ENCODE results near the gene ADGRD2. TPM values are rescaled to one million over a fixed set of nuclear protein-coding genes. Genes with fewer than 3 reads are reported as not detected.

Gene ADGRD2
- total and polyA plus RNA-seq, 2 of the 13 experiments (the other 11 are each of a cell fraction or from before 2014, with no cell fraction given), result not detected

GRCh38 chr9:124510650-124511425 lies 60.6 kb downstream of the ADGRD2 start (continued):
- no peak for TF ChIP-seq PRDM10 (CRISPR knock-in tag; IDR thresholded peaks at IDR 0.05; ENCODE audit: low read depth)
- no peak; the same call in 1 of the 2 replicates for TF ChIP-seq MED13 (CRISPR knock-in tag; IDR thresholded peaks at IDR 0.05)
- peak; percentile 86; the same call in 1 of the 2 replicates for TF ChIP-seq KDM1A (CRISPR knock-in tag; IDR thresholded peaks at IDR 0.05)
- 0 out of 2 replicates have a peak, but pooled peaks have one; percentile 18 for TF ChIP-seq FUBP1 (CRISPR knock-in tag; IDR thresholded peaks at IDR 0.05; ENCODE audit: borderline replicate concordance)
- no peak for TF ChIP-seq ZBTB10 (CRISPR knock-in tag; IDR thresholded peaks at IDR 0.05; ENCODE audit: borderline replicate concordance)
- TF ChIP-seq ZNF232 (CRISPR knock-in tag; IDR thresholded peaks at IDR 0.05; ENCODE audit: borderline replicate concordance), result no peak
- no peak for TF ChIP-seq CC2D1A (CRISPR knock-in tag; IDR thresholded peaks at IDR 0.05)
- no peak for TF ChIP-seq MBD4 (IDR thresholded peaks at IDR 0.05; ENCODE audit: borderline replicate concordance, low read length)
- no peak for TF ChIP-seq ZSCAN21 (CRISPR knock-in tag; IDR thresholded peaks at IDR 0.05; ENCODE audit: borderline replicate concordance)
- 0 out of 2 replicates have a peak, but pooled peaks have one; percentile 33 for TF ChIP-seq FOXK2 (IDR thresholded peaks at IDR 0.05)
- no peak; a peak in 1 of 4 replicates for TF ChIP-seq POLR2A (IDR thresholded peaks at IDR 0.05; ENCODE audit: insufficient read depth in 1 of 2, low read depth in 2 of 2, low read length in 2 of 2)
- TF ChIP-seq YEATS2 (CRISPR knock-in tag; IDR thresholded peaks at IDR 0.05; ENCODE audit: borderline replicate concordance), result peak; percentile 49; the same call in 1 of the 2 replicates
- peak; percentile 90 for TF ChIP-seq ZKSCAN8 (CRISPR knock-in tag; IDR thresholded peaks at IDR 0.05; ENCODE audit: borderline replicate concordance)
- TF ChIP-seq REL (CRISPR knock-in tag; conservative IDR thresholded peaks at IDR 0.05), result no peak
- TF ChIP-seq ZBTB42 (CRISPR knock-in tag; IDR thresholded peaks at IDR 0.05), result no peak
- no peak for TF ChIP-seq AHR (CRISPR knock-in tag; IDR thresholded peaks at IDR 0.05)
- TF ChIP-seq ZNF275 (CRISPR knock-in tag; IDR thresholded peaks at IDR 0.05; ENCODE audit: borderline replicate concordance), result no peak
- no peak for TF ChIP-seq ETV5 (CRISPR knock-in tag; IDR thresholded peaks at IDR 0.05; ENCODE audit: borderline replicate concordance)
- TF ChIP-seq ZNF605 (CRISPR knock-in tag; IDR thresholded peaks at IDR 0.05), result peak; percentile 49; the same call in 1 of the 2 replicates

Measured in HepG2 (cell line).